AG10803 (cell line): ENCODE results near the gene CRABP2.

Experiments
- DNase-seq: peaks from one replicate; pipeline ENCODE4 v3.0.0; 2010; ENCODE audit warnings: low read depth
- H3K4me3 ChIP-seq: 2 replicates; pipeline ENCODE4 v1.5.1; 2011; ENCODE audit warnings: mild to moderate bottlenecking, low read length, control low read depth
- CTCF ChIP-seq: conservative IDR thresholded peaks from 2 replicates; pipeline ENCODE4 v1.5.1; 2011; ENCODE audit warnings: mild to moderate bottlenecking, low read length, control low read depth, inconsistent platforms

The CRABP2 gene

GRCh38 chr1:156745881-156746280 lies 40.5 kb upstream of the CRABP2 start:
- DNase-seq = no peak
- H3K4me3 ChIP-seq = peak overlapping the region; percentile 71
- TF ChIP-seq CTCF = no peak

- no peak overlapping the region for H3K4me3 ChIP-seq
- no peak for TF ChIP-seq CTCF
- DNase-seq = no peak
Measured at GRCh38 chr1:156744786-156745419, 39.5 kb upstream of the CRABP2 start.

GRCh38 chr1:156744344-156744743 lies 39.0 kb upstream of the CRABP2 start:
- DNase-seq = no peak
- H3K4me3 ChIP-seq = no peak overlapping the region
- no peak for TF ChIP-seq CTCF

GRCh38 chr1:156743367-156744302 lies 38.3 kb upstream of the CRABP2 start:
- TF ChIP-seq CTCF = no peak
- no peak for DNase-seq

GRCh38 chr1:156742801-156743200 lies 37.4 kb upstream of the CRABP2 start:
- TF ChIP-seq CTCF = no peak
- no peak for DNase-seq
- no peak overlapping the region for H3K4me3 ChIP-seq

More at GRCh38 chr1:156743367-156744302, 38.3 kb upstream of the CRABP2 start:
- no peak overlapping the region for H3K4me3 ChIP-seq

- no peak overlapping the region for H3K4me3 ChIP-seq
- no peak for DNase-seq
- no peak for TF ChIP-seq CTCF
Measured at GRCh38 chr1:156742017-156742416, 36.6 kb upstream of the CRABP2 start.
